A549 (cell line): ENCODE data around the gene TMEM184C. TPM values are rescaled to one million over a fixed set of nuclear protein-coding genes. Genes with fewer than 3 reads are reported as not detected.

Source experiments
- ATAC-seq, 2 experiments: fragments of 200-7000 bp in 1 of 2; fragments of >200 bp in 1 of 2; cut with Nextera tagmentation in 1 of 2; cut with Tn5 transposase in 1 of 2; 3 replicates each; pipeline versions ENCODE4 v1.8.0 to v1.9.1; 2018 to 2020; ENCODE audit warnings: mild to moderate bottlenecking in 1 of 2, moderate library complexity in 1 of 2
- CTCF ChIA-PET: fragments of 300-600 bp; sonication (Branson Sonifier 250); formaldehyde crosslinking; extraction: SDS; loops from one replicate; lab custom pipeline; 2021; ENCODE audit warnings: antibody characterized with exemption, inconsistent platforms; lab: Yijun Ruan, JAX
- POLR2A ChIA-PET: fragments of 350-600 bp; formaldehyde crosslinking; extraction: SDS; loops from one replicate; lab custom pipeline; 2021; ENCODE audit warnings: antibody characterized with exemption, inconsistent platforms; lab: Yijun Ruan, JAX
- DNase-seq, 2 experiments: peaks; one replicate each; pipeline versions ENCODE4 v3.0.0 to v3.0.0-alpha.2; 2011 to 2016; ENCODE audit warnings: low read depth in 1 of 2, low spot score in 1 of 2
- FAIRE-seq: peaks from 2 replicates; lab custom pipeline; 2011; peaks lifted over from hg19 to GRCh38; lab: Jason Lieb, UNC
- H3K27ac ChIP-seq, 2 experiments: fragments of >200 bp; sonication (Bioruptor Twin); formaldehyde crosslinking; 3 replicates each; pipeline ENCODE4 v1.5.1; 2016 to 2017
- H3K4me1 ChIP-seq: fragments of >200 bp; sonication (Bioruptor Twin); formaldehyde crosslinking; 3 replicates; pipeline ENCODE4 v1.6.1; 2016
- H3K4me2 ChIP-seq: fragments of >200 bp; sonication (Bioruptor Twin); formaldehyde crosslinking; 3 replicates; pipeline ENCODE4 v1.6.1; 2016
- H3K4me3 ChIP-seq: fragments of >200 bp; sonication (Bioruptor Twin); formaldehyde crosslinking; 3 replicates; pipeline ENCODE4 v1.5.1; 2016
- H3K9me3 ChIP-seq: fragments of >200 bp; sonication (Bioruptor Twin); formaldehyde crosslinking; 3 replicates; pipeline ENCODE4 v1.6.1; 2016
- CBX8 ChIP-seq: fragments of 200-600 bp; sonication (generic); IDR thresholded peaks from 2 replicates; pipeline ENCODE4 v1.6.1; 2016
- CEBPB ChIP-seq, 2 experiments: fragments of >200 bp in 1 of 2; sonication (Bioruptor Twin) in 1 of 2; formaldehyde crosslinking in 1 of 2; IDR thresholded peaks; 2 replicates each; pipeline ENCODE4 v1.6.1; 2012 to 2016
- EHF ChIP-seq: fragments of 250-450 bp; sonication (Bioruptor Pico); IDR thresholded peaks from 2 replicates; pipeline ENCODE4 v1.5.0; 2020; ENCODE audit warnings: mild to moderate bottlenecking
- EP300 ChIP-seq, 2 experiments: fragments of >200 bp; sonication (Bioruptor Twin); formaldehyde crosslinking; IDR thresholded peaks; 2 replicates in 1 of 2; 3 replicates in 1 of 2; pipeline ENCODE4 v1.6.1; 2016 to 2017
- FOSL2 ChIP-seq, 2 experiments: fragments of 450-650 bp in 1 of 2; fragments of >200 bp in 1 of 2; sonication (Bioruptor Twin) in 1 of 2; formaldehyde crosslinking; IDR thresholded peaks; 2 replicates each; pipeline versions ENCODE4 v1.5.0 to v1.6.1; 2016 to 2020; ENCODE audit warnings: mild to moderate bottlenecking in 1 of 2, moderate library complexity in 1 of 2
- HDAC2 ChIP-seq: fragments of 200-600 bp; sonication (generic); IDR thresholded peaks from 2 replicates; pipeline ENCODE4 v1.6.1; 2016
- HEYL ChIP-seq: fragments of 250-450 bp; sonication (Bioruptor Pico); IDR thresholded peaks from 2 replicates; pipeline ENCODE4 v1.8.0; 2021; ENCODE audit warnings: mild to moderate bottlenecking, moderate library complexity
- HMGXB4 ChIP-seq: fragments of 250-450 bp; sonication (Bioruptor Pico); IDR thresholded peaks from 2 replicates; pipeline ENCODE4 v1.5.0; 2021; ENCODE audit warnings: mild to moderate bottlenecking, moderate library complexity, borderline replicate concordance
- HOXA7 ChIP-seq: fragments of 250-450 bp; sonication (Bioruptor Pico); IDR thresholded peaks from 2 replicates; pipeline ENCODE4 v1.5.0; 2020; ENCODE audit warnings: mild to moderate bottlenecking, moderate library complexity
- HOXB13 ChIP-seq: fragments of 250-450 bp; sonication (Bioruptor Pico); IDR thresholded peaks from 2 replicates; pipeline ENCODE4 v1.5.0; 2020; ENCODE audit warnings: low read depth, mild to moderate bottlenecking, moderate library complexity
- HOXB5 ChIP-seq: fragments of 250-450 bp; sonication (Bioruptor Pico); IDR thresholded peaks from 2 replicates; pipeline ENCODE4 v1.5.0; 2020; ENCODE audit warnings: mild to moderate bottlenecking, moderate library complexity
- JUNB ChIP-seq: fragments of >200 bp; sonication (Bioruptor Twin); formaldehyde crosslinking; IDR thresholded peaks from 2 replicates; pipeline ENCODE4 v1.6.1; 2016
- MAZ ChIP-seq: fragments of 150-350 bp; IDR thresholded peaks from 2 replicates; pipeline ENCODE4 v1.6.1; 2014; ENCODE audit warnings: antibody characterized with exemption, low read depth, low read length, borderline replicate concordance
- MYC ChIP-seq: IDR thresholded peaks from 2 replicates; pipeline ENCODE4 v1.6.1; 2012; ENCODE audit warnings: mild to moderate bottlenecking, inconsistent platforms, low read length, improper control_type of control experiment, borderline replicate concordance
- NFE2L2 ChIP-seq: fragments of 150-350 bp; conservative IDR thresholded peaks from 2 replicates; pipeline ENCODE4 v1.6.1; 2014; ENCODE audit warnings: low read length
- NPAS2 ChIP-seq: fragments of 250-450 bp; sonication (Bioruptor Pico); IDR thresholded peaks from 2 replicates; pipeline ENCODE4 v1.8.0; 2022; ENCODE audit warnings: mild to moderate bottlenecking, moderate library complexity, borderline replicate concordance
- PHF8 ChIP-seq: fragments of 200-600 bp; sonication (generic); IDR thresholded peaks from 2 replicates; pipeline ENCODE4 v1.6.1; 2016; ENCODE audit warnings: low read depth, mild to moderate bottlenecking, antibody characterized with exemption, moderate library complexity, borderline replicate concordance
- POLR2A ChIP-seq: IDR thresholded peaks from 2 replicates; pipeline ENCODE4 v1.6.1; 2012; ENCODE audit warnings: mild to moderate bottlenecking, low read length
- RCOR1 ChIP-seq: fragments of 150-350 bp; IDR thresholded peaks from 2 replicates; pipeline ENCODE4 v1.6.1; 2014; ENCODE audit warnings: antibody characterized with exemption, low read length, low read depth
- RFX5 ChIP-seq: fragments of 450-650 bp; IDR thresholded peaks from 2 replicates; pipeline ENCODE4 v1.7.1; 2014; ENCODE audit warnings: antibody characterized with exemption, mild to moderate bottlenecking, moderate library complexity
- RNF2 ChIP-seq: fragments of 200-600 bp; sonication (generic); IDR thresholded peaks from 2 replicates; pipeline ENCODE4 v1.6.1; 2016; ENCODE audit warnings: low read depth, mild to moderate bottlenecking, antibody characterized with exemption, moderate library complexity, borderline replicate concordance
- SREBF2 ChIP-seq: fragments of 450-650 bp; IDR thresholded peaks from 2 replicates; pipeline ENCODE4 v1.6.1; 2014; ENCODE audit warnings: mild to moderate bottlenecking, moderate library complexity
- TP53 ChIP-seq: fragments of 250-450 bp; sonication (Bioruptor Pico); IDR thresholded peaks from 2 replicates; pipeline ENCODE4 v1.5.0; 2021; ENCODE audit warnings: mild to moderate bottlenecking, moderate library complexity
- ZC3H11A ChIP-seq: fragments of 450-650 bp; IDR thresholded peaks from 2 replicates; pipeline ENCODE4 v1.6.1; 2014; ENCODE audit warnings: antibody characterized with exemption, mild to moderate bottlenecking
- WGBS: methylation state at CpG from one replicate; pipeline ENCODE4 v1.1.6; 2017; ENCODE audit errors: missing lambda C conversion rate; 5-methylcytosine and 5-hydroxymethylcytosine counted together
- polyA plus RNA-seq, 4 experiments: library from polyadenylated mRNA; depleted of rRNA in 3 of 4; stranded (reverse); fragments of >200 nt; fragmentation: RNase III in 1 of 4; extraction: RNeasy Plus Mini Kit Qiagen cat#74134 plus additional on column Dnase treatment in 1 of 4; gene quantifications; 2 replicates in 3 of 4; 3 replicates in 1 of 4; pipeline ENCODE4 v1.2.3, GENCODE V29; 2011 to 2017
- TF ChIP-seq, protein P1 (sequence below): IDR thresholded peaks from 2 replicates; pipeline ENCODE4 v1.6.1; 2012
- TF ChIP-seq, protein P2 (sequence below): fragments of 250-450 bp; sonication (Bioruptor Pico); IDR thresholded peaks from 2 replicates; pipeline ENCODE4 v1.5.0; 2020; ENCODE audit warnings: low read depth, mild to moderate bottlenecking, moderate library complexity

TMEM184C gene
- polyA plus RNA-seq, 2 of the 4 experiments (the other 2 are of a cell fraction), result 17.6 to 25.2 TPM

DNA sequence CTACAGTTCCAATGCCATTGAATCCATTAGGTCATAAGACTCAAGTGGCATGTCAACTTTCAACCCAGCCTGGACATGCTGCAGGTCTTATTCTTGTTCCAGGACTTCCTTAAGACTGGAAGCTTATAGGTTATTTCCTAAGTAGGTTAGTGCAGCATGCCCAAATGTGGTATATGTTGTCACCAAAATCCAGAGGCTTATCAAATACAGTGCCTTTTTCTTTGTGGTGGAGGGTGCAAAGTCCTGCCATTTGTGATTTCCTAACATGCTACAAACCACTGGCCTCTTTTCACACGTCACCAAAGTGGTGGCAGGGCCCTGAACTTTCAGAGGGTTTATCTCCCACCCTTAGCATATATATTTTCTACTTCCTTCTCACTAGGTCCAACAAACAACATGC is 9.7 kb upstream of the TMEM184C start:
- FAIRE-seq (no peak), ATAC-seq (no peak), DNase-seq (no peak)
- 13% methylated on average over 1 of the region's 1 CpG for WGBS
- Histone ChIP-seq H3K9me3 (no peaks in the 10 kb centered on the region), H3K27ac (no peak overlapping the region), H3K4me3 (no peak overlapping the region), H3K4me1 (no peaks in the 10 kb centered on the region), H3K4me2 (no peak overlapping the region)
- CTCF ChIA-PET, result interaction anchor here (0.6 kb wide), 1 partner anchor 593 kb away, joined by 3 read pairs; no protein-coding TSS in a partner anchor
- no peak for TF ChIP-seq RCOR1
- POLR2A ChIA-PET, result no interaction called here

GRCh38 chr4:147610686-147611085 is 6.5 kb upstream of the TMEM184C start:
- no peaks in the 10 kb centered on the region for H3K9me3 ChIP-seq
- H3K27ac ChIP-seq, result no peak overlapping the region
- FAIRE-seq, result no peak
- WGBS, result 36% methylated on average over 1 of the region's 1 CpG
- H3K4me1 ChIP-seq, result no peaks in the 10 kb centered on the region
- no peak for DNase-seq
- CTCF ChIA-PET, result no interaction called here
- POLR2A ChIA-PET, result no interaction called here
- TF ChIP-seq HOXB13 (CRISPR knock-in tag) (no peak), RFX5 (no peak), NFE2L2 (no peak), ZC3H11A (no peak), JUNB (no peak), MAZ (no peak), FOSL2 (IDR thresholded peaks at IDR 0.05) (no peak), FOSL2 (CRISPR knock-in tag; IDR thresholded peaks at IDR 0.05) (no peak), MYC (no peak), HOXB5 (no peak), CEBPB (IDR thresholded peaks at IDR 0.05) (no peak), PHF8 (no peak), SREBF2 (no peak), EHF (CRISPR knock-in tag) (no peak), CBX8 (no peak), HOXA7 (CRISPR knock-in tag) (no peak), HEYL (no peak)
- TF ChIP-seq, protein P1, sequence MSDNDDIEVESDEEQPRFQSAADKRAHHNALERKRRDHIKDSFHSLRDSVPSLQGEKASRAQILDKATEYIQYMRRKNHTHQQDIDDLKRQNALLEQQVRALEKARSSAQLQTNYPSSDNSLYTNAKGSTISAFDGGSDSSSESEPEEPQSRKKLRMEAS, result no peak
- no peak overlapping the region for H3K4me2 ChIP-seq
- no peak for ATAC-seq
- no peak overlapping the region for H3K4me3 ChIP-seq

DNA sequence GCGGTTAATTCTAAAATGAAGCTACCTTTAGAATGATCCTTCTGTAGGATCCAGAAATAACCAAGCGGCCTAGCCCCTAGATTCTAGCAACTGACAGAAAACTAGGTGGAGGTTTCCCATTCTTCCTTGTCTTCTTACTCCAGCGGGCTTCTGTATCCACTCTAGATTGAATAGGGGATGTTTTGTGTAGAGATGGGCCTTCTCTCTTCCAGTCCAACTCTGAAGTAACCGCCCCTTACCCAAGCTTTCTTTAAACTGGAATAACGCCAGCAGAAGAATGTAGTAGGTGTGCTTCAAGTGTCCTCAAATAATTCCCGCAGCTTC is 386 bp upstream of the TMEM184C start:
- H3K4me3 ChIP-seq, result peak overlapping the region; percentile 89
- H3K4me2 ChIP-seq, result peak overlapping the region; percentile 69
- ChIA-PET POLR2A (interaction anchor here (0.5 to 1.7 kb wide), 6 partner anchors 10 to 642 kb away, joined by 3 to 9 read pairs (median 4); partner anchors contain the start of genes ARHGAP10 and PRMT9), CTCF (interaction anchor here (1.5 to 3.8 kb wide), 5 partner anchors 20 to 598 kb away, joined by 3 to 16 read pairs (median 5); no protein-coding TSS in a partner anchor)
- TF ChIP-seq NPAS2 (no peak), RFX5 (no peak), PHF8 (peak; percentile 62)
- FAIRE-seq (no peak), ATAC-seq (peak; percentile 38 to 44; a peak in 5 of 6 replicates), DNase-seq (no peak)
- H3K4me1 ChIP-seq, result peaks cover 5% of the 10 kb centered on the region; the same call in 1 of the 3 replicates
- 26% methylated on average over 6 of the region's 6 CpGs for WGBS
- no peaks in the 10 kb centered on the region for H3K9me3 ChIP-seq
- H3K27ac ChIP-seq, result peak overlapping the region; percentile 28 to 70; a peak in 4 of 6 replicates

DNA sequence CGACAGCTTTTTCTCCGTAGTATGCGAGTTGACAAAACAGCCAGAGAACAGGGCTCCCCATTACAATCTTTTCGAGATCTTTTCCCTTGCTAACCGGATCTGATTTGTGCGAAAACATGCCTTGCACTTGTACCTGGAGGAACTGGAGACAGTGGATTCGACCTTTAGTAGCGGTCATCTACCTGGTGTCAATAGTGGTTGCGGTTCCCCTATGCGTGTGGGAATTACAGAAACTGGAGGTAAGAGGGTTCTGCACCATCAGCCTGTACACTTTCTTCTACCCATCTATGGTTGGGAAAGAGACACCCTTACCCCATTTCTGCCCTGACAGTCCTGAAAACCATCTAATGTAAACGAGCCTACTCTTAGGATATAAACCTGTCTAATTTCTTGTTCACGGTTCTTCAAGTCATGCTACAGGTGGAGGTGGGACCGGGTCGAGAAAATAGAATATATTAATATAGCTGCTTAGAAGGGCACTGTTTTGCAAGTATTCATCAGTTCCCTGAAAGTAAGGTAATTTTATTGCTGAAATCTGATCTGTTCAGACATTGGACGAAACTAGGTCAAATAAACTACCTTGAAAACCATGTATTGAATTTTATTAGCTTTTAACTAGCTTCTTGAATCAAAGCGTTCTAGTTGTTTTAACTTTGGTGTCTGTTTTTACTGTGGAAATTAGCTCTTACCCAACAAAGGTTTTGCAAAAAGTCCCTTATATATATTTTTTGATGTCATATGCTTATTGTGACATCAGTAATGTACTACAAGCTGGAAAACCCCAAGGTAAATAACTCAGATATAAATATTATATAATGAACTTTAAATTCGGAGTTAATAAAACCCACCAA is 869 bp downstream of the TMEM184C start:
- Histone ChIP-seq H3K4me1 (peaks cover 5% of the 10 kb centered on the region; the same call in 1 of the 3 replicates), H3K27ac (peak overlapping the region; percentile 87 to 90), H3K9me3 (no peaks in the 10 kb centered on the region), H3K4me3 (peak overlapping the region; percentile 89), H3K4me2 (peak overlapping the region; percentile 96)
- ChIA-PET POLR2A (interaction anchor here (1.1 to 1.7 kb wide), 4 partner anchors 8 to 114 kb away, joined by 4 to 9 read pairs (median 5); partner anchors contain the start of genes ARHGAP10 and PRMT9), CTCF (interaction anchor here (1.5 to 3.8 kb wide), 3 partner anchors 244 to 599 kb away, joined by 3 to 16 read pairs (median 5); no protein-coding TSS in a partner anchor)
- peak; percentile 19 to 32; a peak in 4 of 6 replicates for ATAC-seq
- no peak for FAIRE-seq
- DNase-seq, result peak in 1 of 2 experiments; percentile 9
- 5% methylated on average over 17 of the region's 17 CpGs for WGBS
- no peak for TF ChIP-seq TP53
- TF ChIP-seq HDAC2, result no peak
- no peak for TF ChIP-seq NPAS2
- TF ChIP-seq EP300 (IDR thresholded peaks at IDR 0.05), result no peak
- TF ChIP-seq, protein P2, sequence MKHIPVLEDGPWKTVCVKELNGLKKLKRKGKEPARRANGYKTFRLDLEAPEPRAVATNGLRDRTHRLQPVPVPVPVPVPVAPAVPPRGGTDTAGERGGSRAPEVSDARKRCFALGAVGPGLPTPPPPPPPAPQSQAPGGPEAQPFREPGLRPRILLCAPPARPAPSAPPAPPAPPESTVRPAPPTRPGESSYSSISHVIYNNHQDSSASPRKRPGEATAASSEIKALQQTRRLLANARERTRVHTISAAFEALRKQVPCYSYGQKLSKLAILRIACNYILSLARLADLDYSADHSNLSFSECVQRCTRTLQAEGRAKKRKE (CRISPR knock-in tag), result no peak
- no peak for TF ChIP-seq HMGXB4 (CRISPR knock-in tag)
- no peak for TF ChIP-seq POLR2A
- TF ChIP-seq RCOR1, result no peak
- no peak for TF ChIP-seq HOXA7 (CRISPR knock-in tag)
- TF ChIP-seq RNF2, result no peak
- no peak for TF ChIP-seq JUNB
